Measurements from ENCODE around the gene RAB2B.
"Not testable (repeated sequence)": the region's sequence is repeated elsewhere in the genome, so short reads cannot be mapped to it uniquely, and the experiment has no call there.

The RAB2B gene

GRCh38 chr14:21496453-21496852 lies 19.7 kb upstream of the RAB2B start:
- Histone ChIP-seq H3K27ac (no peak overlapping the region), H3K4me3 (no peak overlapping the region)

GRCh38 chr14:21494902-21495762 lies 18.4 kb upstream of the RAB2B start:
- H3K4me3 ChIP-seq: no peak overlapping the region
- no peak overlapping the region for H3K27ac ChIP-seq

- Histone ChIP-seq H3K27ac (no peak overlapping the region), H3K4me3 (no peak overlapping the region)
Observed at GRCh38 chr14:21486640-21487087, 9.9 kb upstream of the RAB2B start.

GRCh38 chr14:21476523-21476924 lies 235 bp downstream of the RAB2B start:
- H3K27ac ChIP-seq: peak overlapping the region in 20 of 21 experiments; percentile 69 to 94 (median 90)
- peak overlapping the region; percentile 54 to 96 (median 67) for H3K4me3 ChIP-seq

- H3K27ac ChIP-seq: peak overlapping the region in 20 of 21 experiments; percentile 69 to 94 (median 90)
- H3K4me3 ChIP-seq: peak overlapping the region; percentile 54 to 96 (median 67)
Observed at GRCh38 chr14:21475767-21476522, 814 bp downstream of the RAB2B start.

- Histone ChIP-seq H3K27ac (no peak overlapping the region), H3K4me3 (no peak overlapping the region)
Observed at GRCh38 chr14:21467616-21468015, 9.1 kb downstream of the RAB2B start.

GRCh38 chr14:21455912-21456667 lies 20.7 kb downstream of the RAB2B start, which contains the start of gene CHD8:
Gene CHD8, minus strand, starts transcription at chr14:21456123. Its CDS starts 24,480 bp downstream, at chr14:21431643.
- peak within 1 kb of the TSS; percentile 48 to 86 (median 70) for H3K4me3 ChIP-seq

GRCh38 chr14:21455592-21455911 lies 21.2 kb downstream of the RAB2B start:
- Histone ChIP-seq H3K4me3 (peak overlapping the region; percentile 48 to 86 (median 70)), H3K27ac (peak overlapping the region in 20 of 21 experiments; percentile 76 to 98 (median 94))

More at GRCh38 chr14:21455912-21456667, 20.7 kb downstream of the RAB2B start, which contains the start of gene CHD8:
- H3K27ac ChIP-seq: peak within 1 kb of the TSS in 20 of 21 experiments; percentile 86 to 98 (median 96)

- Histone ChIP-seq H3K27ac (peak overlapping the region in 20 of 21 experiments; percentile 76 to 98 (median 94)), H3K4me3 (peak overlapping the region; percentile 48 to 86 (median 70))
Observed at GRCh38 chr14:21454843-21455544, 21.8 kb downstream of the RAB2B start.

GRCh38 chr14:21449899-21450216 lies 26.9 kb downstream of the RAB2B start:
- Histone ChIP-seq H3K4me3 (no peak overlapping the region), H3K27ac (no peak overlapping the region)

- H3K27ac ChIP-seq, H3K4me3 ChIP-seq: not testable (repeated sequence)
Observed at GRCh38 chr14:21442657-21443056, 34.1 kb downstream of the RAB2B start.

- no peak overlapping the region for H3K4me3 ChIP-seq
- H3K27ac ChIP-seq: no peak overlapping the region
Observed at GRCh38 chr14:21440859-21441258, 35.9 kb downstream of the RAB2B start.

GRCh38 chr14:21437063-21437901 lies 39.5 kb downstream of the RAB2B start:
- H3K4me3 ChIP-seq: peak overlapping the region; percentile 61 to 96 (median 81)
- peak overlapping the region; percentile 54 to 96 (median 88) for H3K27ac ChIP-seq

- Histone ChIP-seq H3K4me3 (peak overlapping the region; percentile 61 to 96 (median 81)), H3K27ac (peak overlapping the region in 20 of 21 experiments; percentile 76 to 96 (median 90))
Observed at GRCh38 chr14:21436567-21437062, 40.1 kb downstream of the RAB2B start.

- peak overlapping the region in 8 of 21 experiments; percentile 3 to 59 (median 24) for H3K27ac ChIP-seq
Observed at GRCh38 chr14:21431126-21431525, 45.6 kb downstream of the RAB2B start.

GRCh38 chr14:21428930-21429329 lies 47.8 kb downstream of the RAB2B start:
- no peak overlapping the region for H3K27ac ChIP-seq
- H3K4me3 ChIP-seq: no peak overlapping the region

More at GRCh38 chr14:21431126-21431525, 45.6 kb downstream of the RAB2B start:
- H3K4me3 ChIP-seq: no peak overlapping the region

GRCh38 chr14:21426692-21427091 lies 50.1 kb downstream of the RAB2B start:
- H3K27ac ChIP-seq: no peak overlapping the region
- no peak overlapping the region for H3K4me3 ChIP-seq

GRCh38 chr14:21419528-21419927 lies 57.2 kb downstream of the RAB2B start:
- Histone ChIP-seq H3K27ac (no peak overlapping the region), H3K4me3 (no peak overlapping the region)
